GM18499 (cell line): Measurements from ENCODE around the gene CCDC92B.
"Not testable (repeated sequence)": the region's sequence is repeated elsewhere in the genome, so short reads cannot be mapped to it uniquely, and the experiment has no call there.

Experiments
- ATAC-seq: cut with Tn5 transposase; IDR thresholded peaks from one replicate; pipeline ENCODE4 v1.9.1; 2021; ENCODE audit warnings: moderate number of reproducible peaks; ENCODE audit not compliant: insufficient read depth, unreplicated experiment

CCDC92B gene

GRCh38 chr17:2691965-2692780 lies 57.3 kb downstream of the CCDC92B start:
- no peak for ATAC-seq

DNA sequence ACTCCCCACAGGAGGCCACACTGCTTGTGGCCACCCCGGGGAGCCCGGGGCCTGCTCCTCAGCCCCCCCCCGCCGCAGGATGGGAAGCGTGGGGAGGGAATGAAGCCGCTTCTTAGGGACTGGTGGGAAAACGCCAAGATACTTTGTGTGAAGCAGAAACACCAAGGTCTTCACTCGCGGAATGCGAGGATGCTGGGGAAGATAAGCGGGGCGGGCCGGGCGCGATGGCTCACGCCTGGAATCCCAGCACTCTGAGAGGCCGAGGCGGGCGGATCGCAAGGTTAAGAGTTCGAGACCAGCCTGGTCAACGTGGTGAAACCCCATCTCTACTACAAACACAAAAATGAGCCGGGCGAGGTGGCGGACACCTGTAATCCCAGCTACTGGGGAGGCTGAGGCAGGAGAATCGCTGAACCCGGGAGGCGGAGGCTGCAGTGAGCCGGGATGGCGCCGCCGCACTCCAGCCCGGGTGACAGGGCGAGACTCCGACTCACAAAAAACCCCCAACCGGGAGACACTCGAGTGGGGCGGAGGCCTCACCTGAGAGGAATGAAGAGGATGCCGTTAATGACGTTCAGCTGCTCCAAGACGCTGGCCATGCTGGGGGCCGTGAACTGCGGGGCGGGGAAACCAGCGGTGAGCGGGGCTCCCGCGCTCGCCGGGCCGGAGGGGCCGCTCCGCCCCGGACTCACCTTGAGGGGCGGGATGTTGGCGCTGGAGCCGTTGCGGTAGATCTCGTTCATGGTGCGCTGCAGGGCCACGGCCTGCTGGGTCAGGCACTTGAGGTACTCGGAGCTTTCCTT lies 58.2 kb downstream of the CCDC92B start:
- ATAC-seq: no peak

DNA sequence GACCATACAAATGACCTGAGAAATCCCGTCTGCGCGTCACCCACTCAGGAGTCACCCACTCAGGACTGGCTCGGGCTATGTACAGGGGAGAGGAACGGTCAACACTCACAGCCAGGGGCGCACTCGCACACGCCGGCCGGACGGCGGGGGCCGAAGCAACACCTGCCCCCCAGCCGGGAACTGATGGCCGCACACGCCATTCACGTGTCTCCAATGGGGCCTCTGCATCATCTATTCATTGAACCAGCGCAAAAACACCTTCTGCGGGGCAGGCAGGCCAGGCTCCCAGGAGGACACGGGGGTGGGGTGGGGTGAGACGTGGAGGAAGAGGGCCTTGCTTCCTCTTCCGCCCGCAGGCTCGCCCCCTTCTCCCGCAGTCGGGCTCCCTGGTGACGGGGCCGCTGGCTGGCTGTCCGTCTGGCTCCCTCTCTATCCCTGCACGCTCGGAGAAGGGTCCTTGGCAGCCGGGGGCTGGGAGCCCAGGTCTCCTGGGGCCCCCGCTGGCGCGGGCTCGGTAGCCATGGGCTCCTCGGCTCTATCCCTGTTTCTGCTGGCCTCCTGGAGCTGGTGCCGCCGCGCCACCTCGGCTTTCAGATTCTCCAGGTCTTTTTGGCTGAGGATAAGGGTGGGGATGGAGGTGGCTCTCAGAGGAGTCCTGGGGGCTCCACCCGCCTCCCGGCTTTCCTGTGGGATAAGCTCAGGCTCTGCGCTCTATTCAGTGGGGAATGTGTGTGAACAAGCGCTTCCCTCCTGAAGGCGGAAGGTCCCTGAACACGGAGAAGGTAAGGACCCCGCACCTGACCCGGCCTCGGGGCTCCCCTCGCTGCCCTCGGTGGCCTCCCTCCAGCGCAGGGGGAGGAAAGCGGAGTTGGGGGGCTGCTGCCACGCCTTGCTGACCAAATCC lies 59.0 kb downstream of the CCDC92B start:
- ATAC-seq: no peak

DNA sequence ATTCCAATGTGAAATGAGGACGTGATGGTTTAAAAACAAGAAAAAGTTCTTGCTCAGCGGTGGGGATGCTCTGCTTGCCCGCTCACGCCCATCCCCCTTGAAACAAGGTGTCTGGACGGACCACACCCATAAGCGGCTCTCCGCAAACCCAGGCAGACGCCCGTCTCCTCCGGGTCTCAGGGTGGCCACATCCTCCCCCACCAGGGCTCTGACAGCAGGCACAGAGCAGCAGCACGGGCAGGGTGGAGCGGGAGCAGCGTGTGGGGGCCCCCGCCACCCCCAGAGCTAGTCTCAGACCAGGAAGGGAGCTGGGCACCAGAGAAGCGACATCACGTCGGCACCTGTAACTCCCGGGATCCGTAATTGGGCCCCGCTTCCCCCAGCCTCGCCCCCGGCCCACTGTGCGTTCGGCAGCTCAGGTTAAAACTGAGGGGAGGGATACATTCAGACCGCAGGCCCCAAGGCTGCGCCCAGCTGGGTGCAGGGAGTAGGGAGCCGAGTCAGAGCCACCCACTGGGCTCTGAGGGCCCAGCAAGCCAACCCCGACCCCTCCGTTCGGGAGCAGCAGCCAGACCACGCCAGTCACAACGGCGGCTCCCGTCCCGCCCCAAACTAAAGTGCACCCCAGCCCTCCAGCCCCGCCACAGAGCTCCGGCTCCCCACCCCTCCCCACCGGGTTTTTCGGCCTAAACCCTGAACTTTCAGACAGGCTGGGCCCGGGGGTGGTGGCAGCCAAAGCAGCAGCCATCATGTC lies 59.9 kb downstream of the CCDC92B start:
- ATAC-seq: no peak

DNA sequence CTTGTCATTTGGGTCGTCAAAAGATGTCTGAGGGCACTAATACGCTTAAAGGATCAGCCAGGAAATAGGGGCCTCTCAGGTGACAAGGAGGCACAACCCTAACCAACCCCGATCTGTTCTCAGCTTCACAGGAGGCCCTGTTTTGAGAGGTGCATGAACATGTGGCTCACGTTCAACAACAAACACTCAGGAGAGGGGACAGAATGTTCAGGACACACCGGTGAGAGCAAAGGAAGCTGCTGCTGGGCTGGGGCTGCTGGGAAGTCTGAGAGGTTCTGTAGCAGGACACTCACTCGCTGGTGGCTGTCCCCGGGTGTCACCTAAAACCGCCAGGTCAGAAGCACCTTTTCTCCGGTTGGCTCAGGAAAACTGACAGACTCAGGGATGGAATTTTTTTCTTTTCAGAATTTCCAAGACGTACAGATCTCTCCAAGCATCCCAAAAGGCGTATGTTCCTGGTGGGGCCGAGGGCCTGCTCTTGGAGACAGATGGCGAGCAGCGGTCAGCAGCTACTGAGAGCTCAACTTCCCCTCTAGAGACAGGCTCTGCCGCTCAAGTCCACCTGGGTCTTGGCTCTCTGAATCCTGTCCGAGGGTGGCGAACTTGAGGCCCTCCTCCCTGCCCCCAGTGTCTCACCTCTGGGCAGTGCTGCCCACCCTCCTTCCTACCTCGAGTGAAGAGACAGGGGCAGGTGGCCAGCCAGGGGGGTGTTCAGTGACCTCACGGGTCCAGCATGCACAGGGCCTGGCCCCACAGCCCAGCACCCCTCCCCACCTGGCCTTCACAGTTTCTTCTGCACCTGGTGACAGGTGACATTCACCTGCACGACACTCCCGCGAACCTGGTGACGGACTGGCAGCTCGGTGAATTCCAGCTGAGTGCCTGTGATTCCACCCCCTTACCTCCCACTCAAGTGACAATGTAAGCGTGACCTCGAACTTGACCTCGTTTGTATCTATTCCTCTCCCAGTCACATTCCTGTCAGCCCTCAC lies 60.8 kb downstream of the CCDC92B start:
- ATAC-seq: no peak

GRCh38 chr17:2687074-2687418 lies 62.4 kb downstream of the CCDC92B start:
- ATAC-seq: no peak

DNA sequence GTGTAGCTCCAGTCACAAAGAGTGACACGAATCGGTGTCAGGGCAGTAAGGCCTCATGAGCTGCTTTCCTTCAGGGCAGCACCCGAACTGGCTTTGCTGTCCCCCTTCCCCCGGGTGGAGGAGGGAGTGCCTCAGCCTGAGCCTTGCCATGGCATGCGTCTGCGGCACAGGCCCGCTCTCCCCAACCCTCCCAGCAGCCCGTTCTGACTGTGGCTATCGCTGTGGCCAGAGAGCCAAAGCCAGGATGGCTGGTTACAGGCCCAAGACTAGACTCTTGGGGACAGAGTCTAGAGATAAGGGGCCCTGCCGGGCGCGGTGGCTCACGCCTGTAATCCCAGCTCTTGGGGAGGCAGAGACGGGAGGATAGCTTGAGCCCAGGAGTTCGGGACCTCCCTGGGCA lies 63.8 kb downstream of the CCDC92B start:
- no peak for ATAC-seq

DNA sequence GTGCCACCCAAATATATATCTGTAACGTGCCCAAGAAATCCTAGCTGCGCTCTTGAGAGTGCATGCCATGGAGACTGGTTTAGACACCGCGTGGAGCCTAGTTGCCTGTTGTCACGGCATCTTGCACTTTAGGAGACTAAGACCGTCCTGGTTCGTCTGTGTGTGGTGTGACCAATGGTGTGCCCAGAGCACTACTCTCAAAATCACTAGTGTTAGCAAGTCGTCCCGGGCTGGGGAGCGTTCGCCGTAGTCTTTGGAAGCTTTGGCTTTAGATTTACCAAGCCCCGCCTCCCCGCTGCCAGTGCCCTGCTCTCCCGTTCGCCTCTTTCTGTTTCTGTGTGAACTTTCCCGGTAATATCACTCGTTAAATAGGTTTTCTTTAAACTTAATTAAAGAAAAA lies 64.9 kb downstream of the CCDC92B start:
- ATAC-seq: no peak

DNA sequence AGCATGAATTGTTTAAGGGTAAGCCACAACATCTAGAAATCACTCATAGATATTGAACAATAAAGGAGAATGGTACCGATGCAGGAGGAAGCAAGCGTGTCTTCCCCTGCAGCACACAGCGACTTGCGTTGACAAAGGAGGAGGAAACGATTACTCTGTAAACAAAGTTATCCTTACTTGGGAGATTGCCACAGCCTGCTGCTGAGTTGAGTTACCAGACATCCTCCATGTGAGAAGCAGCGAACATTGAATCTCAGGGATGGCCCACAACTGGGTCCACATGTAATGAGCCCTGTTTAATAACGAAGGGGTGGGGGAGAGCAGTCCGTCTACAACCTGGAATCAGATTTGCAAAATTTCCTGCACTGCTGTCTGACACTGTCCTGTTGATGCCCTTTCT lies 65.5 kb downstream of the CCDC92B start:
- ATAC-seq: no peak

- ATAC-seq: no peak
Measured at GRCh38 chr17:2682176-2682938, 67.1 kb downstream of the CCDC92B start.

DNA sequence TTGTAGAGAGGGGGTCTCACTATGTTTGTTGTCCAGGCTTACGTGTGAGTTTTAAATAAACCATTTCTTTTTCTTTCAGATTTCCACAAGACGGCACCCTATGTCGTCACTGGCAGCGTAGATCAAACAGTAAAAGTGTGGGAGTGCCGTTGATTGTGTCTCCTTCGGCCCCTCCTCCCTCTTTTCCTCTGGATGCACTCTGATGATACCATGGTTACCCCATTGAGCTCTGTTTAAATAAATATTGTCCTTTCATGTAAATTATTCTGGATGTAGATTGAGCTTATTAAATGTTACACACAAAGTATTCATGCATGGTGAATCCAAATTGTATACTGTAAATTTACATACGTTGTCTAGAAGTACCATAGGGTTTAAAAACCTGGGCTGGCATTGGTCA lies 67.8 kb downstream of the CCDC92B start:
- ATAC-seq: no peak

- ATAC-seq: no peak
Measured at GRCh38 chr17:2680961-2681360, 68.5 kb downstream of the CCDC92B start.

GRCh38 chr17:2679247-2679646 lies 70.2 kb downstream of the CCDC92B start:
- not testable (repeated sequence) for ATAC-seq
